Prostate gland (tissue), 2 donors: ENCODE results near the gene CHML. TPM values are rescaled to one million over a fixed set of nuclear protein-coding genes. Genes with fewer than 3 reads are reported as not detected.

Experiments used
- DNase-seq: peaks from one replicate; pipeline ENCODE4 v3.0.0-alpha.2; 2019; ENCODE audit warnings: low spot score
- H3K27ac ChIP-seq, 2 donors: fragments of 200-600 bp; sonication (generic); 2 replicates each; pipeline ENCODE4 v1.5.1; 2017 to 2019
- H3K27me3 ChIP-seq: fragments of 200-600 bp; sonication (generic); replicated peaks from 2 replicates; pipeline ENCODE4 v1.5.1; 2019; ENCODE audit not compliant: insufficient read depth
- H3K36me3 ChIP-seq, 2 donors: fragments of 200-600 bp; sonication (generic); 1 replicate in 1 of 2; 2 replicates in 1 of 2; pipeline versions ENCODE4 v1.5.1 to v1.8.1; 2017 to 2019
- H3K4me1 ChIP-seq: fragments of 200-600 bp; sonication (generic); replicated peaks from 2 replicates; pipeline ENCODE4 v1.5.1; 2019
- H3K4me3 ChIP-seq, 2 donors: fragments of 200-600 bp; sonication (generic); 2 replicates each; pipeline ENCODE4 v1.5.1; 2017 to 2019
- H3K9me3 ChIP-seq: fragments of 200-600 bp; sonication (generic); 2 replicates; pipeline ENCODE4 v1.5.1; 2017
- CTCF ChIP-seq, 4 experiments: fragments of 200-600 bp in 2 of 4; fragments of 450-650 bp in 2 of 4; sonication (generic) in 2 of 4; IDR thresholded peaks; 1 replicate in 3 of 4; 2 replicates in 1 of 4; pipeline ENCODE4 v1.5.1; 2016 to 2019; ENCODE audit warnings: antibody characterized with exemption in 4 of 4, mild to moderate bottlenecking in 2 of 4, moderate library complexity in 2 of 4
- POLR2A ChIP-seq: fragments of 450-650 bp; IDR thresholded peaks from one replicate; pipeline ENCODE4 v1.6.1; 2016; ENCODE audit warnings: antibody characterized with exemption, mild to moderate bottlenecking
- POLR2AphosphoS5 ChIP-seq: sonication (generic); formaldehyde crosslinking; IDR thresholded peaks from one replicate; pipeline ENCODE4 v1.6.1; 2017; ENCODE audit warnings: antibody characterized with exemption
- WGBS: methylation state at CpG from one replicate; pipeline ENCODE4 v1.1.5; 2018; 5-methylcytosine and 5-hydroxymethylcytosine counted together
- intact Hi-C: fragments of 100-400 bp; cut with DNase I; formaldehyde crosslinking; loops from one replicate; pipeline ENCODE4 v1.14.2; 2022
- total RNA-seq, 2 donors: library from RNA; depleted of rRNA; stranded (reverse); fragments of >200 nt; gene quantifications; one replicate each; pipeline ENCODE4 v1.1.0, GENCODE V29; 2016

The CHML gene
- total RNA-seq, 2 donors from 2014 or later = 3.0 to 18.9 TPM

GRCh38 chr1:241658081-241658793 is 18.1 kb upstream of the CHML start:
- TF ChIP-seq POLR2AphosphoS5 = no peak
- TF ChIP-seq CTCF (IDR thresholded peaks at IDR 0.05) = no peak
- no peak for TF ChIP-seq POLR2A
- H3K4me1 ChIP-seq = no peaks in the 10 kb centered on the region
- H3K9me3 ChIP-seq = no peaks in the 10 kb centered on the region
- WGBS = 93% methylated on average over 3 of the region's 3 CpGs
- no peak overlapping the region for H3K4me3 ChIP-seq
- no peak for DNase-seq
- no peaks in the 10 kb centered on the region for H3K36me3 ChIP-seq
- H3K27ac ChIP-seq = no peak overlapping the region
- intact Hi-C loops = no loop called here
- H3K27me3 ChIP-seq = no peaks in the 10 kb centered on the region

- no peak overlapping the region for H3K27ac ChIP-seq
- no peaks in the 10 kb centered on the region for H3K4me1 ChIP-seq
- no peaks in the 10 kb centered on the region for H3K36me3 ChIP-seq
- WGBS = 86% methylated on average over 1 of the region's 1 CpG
- no peak for DNase-seq
- TF ChIP-seq POLR2A (no peak), CTCF (IDR thresholded peaks at IDR 0.05) (no peak), POLR2AphosphoS5 (no peak)
- intact Hi-C loops = no loop called here
- no peaks in the 10 kb centered on the region for H3K27me3 ChIP-seq
- no peaks in the 10 kb centered on the region for H3K9me3 ChIP-seq
- no peak overlapping the region for H3K4me3 ChIP-seq
These were observed 14.5 kb upstream of the CHML start for GRCh38 chr1:241654641-241655040.

- no peak overlapping the region for H3K4me3 ChIP-seq
- H3K36me3 ChIP-seq = no peaks in the 10 kb centered on the region
- no peaks in the 10 kb centered on the region for H3K4me1 ChIP-seq
- DNase-seq = no peak
- intact Hi-C loops = no loop called here
- no peak overlapping the region for H3K27ac ChIP-seq
- TF ChIP-seq POLR2AphosphoS5 = no peak
- TF ChIP-seq POLR2A = no peak
- TF ChIP-seq CTCF (IDR thresholded peaks at IDR 0.05) = no peak
- 52% methylated on average over 1 of the region's 1 CpG for WGBS
- no peaks in the 10 kb centered on the region for H3K9me3 ChIP-seq
- no peaks in the 10 kb centered on the region for H3K27me3 ChIP-seq
These were observed 13.8 kb upstream of the CHML start for GRCh38 chr1:241654019-241654418.

GRCh38 chr1:241652012-241652411 is 11.8 kb upstream of the CHML start, which contains the start of gene WDR64:
TSS of gene WDR64 (plus strand) at chr1:241652281. CDS start at chr1:241652485, 204 bp downstream.
- 88% methylated on average over 4 of the region's 4 CpGs for WGBS
- H3K27me3 ChIP-seq = no peaks in the 10 kb centered on the region
- no peaks in the 10 kb centered on the region for H3K36me3 ChIP-seq
- intact Hi-C loops = no loop called here
- H3K9me3 ChIP-seq = no peaks in the 10 kb centered on the region
- DNase-seq = no peak
- H3K4me3 ChIP-seq = no peak within 1 kb of the TSS
- H3K4me1 ChIP-seq = no peaks in the 10 kb centered on the region
- H3K27ac ChIP-seq = no peak within 1 kb of the TSS
- TF ChIP-seq CTCF (IDR thresholded peaks at IDR 0.05) = no peak
- no peak for TF ChIP-seq POLR2A
- no peak for TF ChIP-seq POLR2AphosphoS5

- Histone ChIP-seq H3K36me3 (no peaks in the 10 kb centered on the region), H3K4me3 (no peak overlapping the region), H3K27me3 (no peaks in the 10 kb centered on the region), H3K9me3 (no peaks in the 10 kb centered on the region), H3K27ac (no peak overlapping the region), H3K4me1 (no peaks in the 10 kb centered on the region)
- intact Hi-C loops = no loop called here
- TF ChIP-seq POLR2AphosphoS5 (no peak), POLR2A (no peak), CTCF (IDR thresholded peaks at IDR 0.05) (no peak)
- WGBS = 68% methylated on average over 1 of the region's 1 CpG
- DNase-seq = no peak
These were observed 8.0 kb upstream of the CHML start for GRCh38 chr1:241648159-241648558.
